AG10803 (cell line): Measurements from ENCODE around the gene GREM2.
A peak's percentile ranks its signal among the peaks of the same experiment; 100 is the strongest.

Experiments
- DNase-seq: peaks from one replicate; pipeline ENCODE4 v3.0.0; 2010; ENCODE audit warnings: low read depth
- H3K4me3 ChIP-seq: 2 replicates; pipeline ENCODE4 v1.5.1; 2011; ENCODE audit warnings: mild to moderate bottlenecking, low read length, control low read depth
- CTCF ChIP-seq: conservative IDR thresholded peaks from 2 replicates; pipeline ENCODE4 v1.5.1; 2011; ENCODE audit warnings: mild to moderate bottlenecking, low read length, control low read depth, inconsistent platforms

GREM2 gene

GRCh38 chr1:240582953-240583352 lies 29.0 kb downstream of the GREM2 start:
- no peak for TF ChIP-seq CTCF
- H3K4me3 ChIP-seq: no peak overlapping the region
- DNase-seq: peak; percentile 57

GRCh38 chr1:240579511-240579910 lies 32.4 kb downstream of the GREM2 start:
- DNase-seq: no peak
- no peak overlapping the region for H3K4me3 ChIP-seq
- no peak for TF ChIP-seq CTCF

- no peak for TF ChIP-seq CTCF
- no peak for DNase-seq
- H3K4me3 ChIP-seq: peak overlapping the region; percentile 55
These were observed 34.9 kb downstream of the GREM2 start for GRCh38 chr1:240577095-240577494.

GRCh38 chr1:240575981-240576662 lies 35.8 kb downstream of the GREM2 start:
- no peak for TF ChIP-seq CTCF
- peak; percentile 85 for DNase-seq
- peak overlapping the region; percentile 55 for H3K4me3 ChIP-seq

GRCh38 chr1:240572328-240572727 lies 39.6 kb downstream of the GREM2 start:
- TF ChIP-seq CTCF: no peak
- no peak overlapping the region for H3K4me3 ChIP-seq
- DNase-seq: no peak

GRCh38 chr1:240571782-240572181 lies 40.2 kb downstream of the GREM2 start:
- no peak overlapping the region for H3K4me3 ChIP-seq
- no peak for DNase-seq
- TF ChIP-seq CTCF: no peak

GRCh38 chr1:240567066-240567465 lies 44.9 kb downstream of the GREM2 start:
- H3K4me3 ChIP-seq: no peak overlapping the region
- TF ChIP-seq CTCF: no peak
- DNase-seq: no peak
